A549 treated with Hydrocortisone at 1 μM for 4 hours (cell line): ENCODE data around the gene CXCR4. TPM values are rescaled to one million over a fixed set of nuclear protein-coding genes. Genes with fewer than 3 reads are reported as not detected.

Experiments used
- total RNA-seq: library from RNA; stranded (reverse); fragments of 200-300 nt; extraction: Qiagen RNA extraction; gene quantifications from 5 replicates; pipeline ENCODE4 v1.2.3, GENCODE V29; 2022

The CXCR4 gene
- 0.46 to 0.99 TPM (median 0.56 TPM) in 5 replicates for total RNA-seq

GRCh38 chr2:136117909-136118818 is at the start of gene CXCR4:
Gene CXCR4 (minus strand): TSS chr2:136118149. CDS start chr2:136118060, 89 bp downstream.

Other genes starting within 250 kb of the CXCR4 start
- gene MCM6, start 241.7 kb downstream of the CXCR4 start, total RNA-seq, result 45.2 to 58.5 TPM (median 46.9 TPM) in 5 replicates
- 52.3 to 66.4 TPM (median 57.2 TPM) in 5 replicates for gene DARS1, start 132.5 kb downstream of the CXCR4 start, total RNA-seq